Mucosa of descending colon (tissue), 3 donors: ENCODE measurements around the gene THOC2. TPM values are rescaled to one million over a fixed set of nuclear protein-coding genes. Genes with fewer than 3 reads are reported as not detected.

Experiments
- ATAC-seq: fragments of 200-7000 bp; cut with Tn5 transposase; one replicate; pipeline ENCODE4 v1.9.1; 2020; ENCODE audit warnings: mild to moderate bottlenecking, moderate library complexity
- DNase-seq, 3 donors: peaks; one replicate each; pipeline ENCODE4 v3.0.0-alpha.2; 2020
- H3K36me3 ChIP-seq: fragments of 200-600 bp; one replicate; pipeline ENCODE4 v1.8.0; 2021; ENCODE audit warnings: low read depth, mild to moderate bottlenecking
- H3K4me1 ChIP-seq: fragments of 200-600 bp; one replicate; pipeline ENCODE4 v1.8.0; 2021; ENCODE audit warnings: low read depth, mild to moderate bottlenecking
- H3K4me3 ChIP-seq: fragments of 200-600 bp; one replicate; pipeline ENCODE4 v1.8.0; 2021; ENCODE audit warnings: mild to moderate bottlenecking
- H3K9me3 ChIP-seq: fragments of 200-600 bp; one replicate; pipeline ENCODE4 v1.8.0; 2021; ENCODE audit warnings: mild to moderate bottlenecking
- CTCF ChIP-seq: fragments of 200-600 bp; IDR thresholded peaks from one replicate; pipeline ENCODE4 v1.8.0; 2022; ENCODE audit warnings: antibody characterized with exemption, mild to moderate bottlenecking
- intact Hi-C, 2 donors: fragments of 100-400 bp; cut with DNase I in 1 of 2; cut with micrococcal nuclease in 1 of 2; formaldehyde crosslinking; loops; one replicate each; pipeline versions ENCODE4 v1.11.0 to v1.11.1; 2022; cut with DNase I, micrococcal nuclease
- total RNA-seq, 3 donors: library from RNA; stranded (reverse); fragmentation: NEBNext Ultra II Directional in 2 of 3; extraction: Animal tissue kit (Norgen Biotek cat#: 25700) in 2 of 3; gene quantifications; one replicate each; pipeline versions ENCODE4 v1.2.1 to v1.2.4, GENCODE V29; 2021 to 2023
- donor health status: DM: no; HTN: no; CAD: no; lungs with moderate emphysema.
- donor health status: DM: no; HTN: no; CAD: no.
- donor health status: DM: no; HTN: yes; CAD: no.

THOC2 gene
- total RNA-seq, 3 donors from 2014 or later, result 66.5 to 82.6 (median 75.8) TPM

- no peak for DNase-seq
- intact Hi-C loops, result no loop called here
- H3K4me3 ChIP-seq, result no peak overlapping the region
- H3K9me3 ChIP-seq, result no peaks in the 10 kb centered on the region
- no peaks in the 10 kb centered on the region for H3K36me3 ChIP-seq
- TF ChIP-seq CTCF, result no peak
- ATAC-seq, result no peak
- H3K4me1 ChIP-seq, result no peaks in the 10 kb centered on the region
Observed at GRCh38 chrX:123625477-123625876, 107.4 kb downstream of the THOC2 start.

GRCh38 chrX:123617007-123617406 is 115.8 kb downstream of the THOC2 start:
- ATAC-seq, result no peak
- no peaks in the 10 kb centered on the region for H3K4me1 ChIP-seq
- DNase-seq, result no peak
- TF ChIP-seq CTCF, result no peak
- H3K9me3 ChIP-seq, result no peaks in the 10 kb centered on the region
- no peak overlapping the region for H3K4me3 ChIP-seq
- no peaks in the 10 kb centered on the region for H3K36me3 ChIP-seq
- intact Hi-C loops, result no loop called here

GRCh38 chrX:123610915-123611314 is 121.9 kb downstream of the THOC2 start:
- Histone ChIP-seq H3K4me1 (no peaks in the 10 kb centered on the region), H3K4me3 (no peak overlapping the region), H3K9me3 (no peaks in the 10 kb centered on the region), H3K36me3 (no peaks in the 10 kb centered on the region)
- DNase-seq, result no peak
- no peak for TF ChIP-seq CTCF
- intact Hi-C loops, result no loop called here
- ATAC-seq, result no peak

GRCh38 chrX:123607806-123608205 is 125.0 kb downstream of the THOC2 start:
- TF ChIP-seq CTCF, result no peak
- Histone ChIP-seq H3K4me3 (no peak overlapping the region), H3K4me1 (no peaks in the 10 kb centered on the region), H3K36me3 (no peaks in the 10 kb centered on the region), H3K9me3 (no peaks in the 10 kb centered on the region)
- intact Hi-C loops, result no loop called here
- ATAC-seq (no peak), DNase-seq (no peak)

GRCh38 chrX:123607270-123607669 is 125.6 kb downstream of the THOC2 start:
- DNase-seq (no peak), ATAC-seq (no peak)
- intact Hi-C loops, result no loop called here

More at GRCh38 chrX:123607270-123607669, 125.6 kb downstream of the THOC2 start:
- Histone ChIP-seq H3K4me1 (no peaks in the 10 kb centered on the region), H3K9me3 (no peaks in the 10 kb centered on the region), H3K4me3 (no peak overlapping the region), H3K36me3 (no peaks in the 10 kb centered on the region)
- no peak for TF ChIP-seq CTCF
